Measurements from ENCODE around the gene CCNQ. TPM values are rescaled to one million over a fixed set of nuclear protein-coding genes. Genes with fewer than 3 reads are reported as not detected.

Gene CCNQ
- total RNA-seq, 2 experiments from 2014 or later = 19.0 to 19.7 TPM

DNA sequence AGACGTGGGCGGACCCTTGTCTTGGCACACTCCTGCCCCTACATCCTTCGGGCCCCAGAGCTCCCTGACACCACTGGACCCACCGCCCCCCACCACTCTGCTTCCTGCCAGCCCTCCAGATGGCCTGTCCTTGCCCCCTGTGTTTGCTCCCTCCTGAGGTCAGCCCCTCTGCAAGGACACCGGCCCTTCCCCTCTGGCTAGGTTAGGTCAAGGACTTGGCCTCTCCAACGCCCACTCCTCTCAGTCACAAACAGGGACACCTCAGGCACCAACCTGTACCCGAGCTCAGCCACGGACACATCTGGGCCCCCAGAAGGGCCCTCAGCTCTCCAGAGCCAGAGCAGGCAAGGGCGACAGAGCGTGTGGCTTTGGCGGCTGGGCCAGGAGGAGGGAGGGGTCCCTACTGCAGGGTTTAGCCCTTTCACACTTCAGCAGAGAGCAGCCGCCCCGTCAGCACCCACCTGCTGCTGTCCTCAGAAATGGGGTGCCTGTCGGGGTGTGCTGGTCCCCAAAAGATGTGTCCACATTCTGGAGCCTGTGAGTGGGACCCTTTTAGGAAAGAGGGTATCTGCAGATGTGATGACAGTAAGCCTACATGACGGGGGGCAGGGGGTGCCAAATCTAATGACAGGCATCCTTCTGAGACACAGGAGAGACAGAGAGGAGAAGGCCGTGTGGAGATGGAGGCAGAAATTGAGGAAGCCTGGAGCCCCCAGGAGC lies 24.5 kb upstream of the CCNQ start:
- POLR2A ChIA-PET = no interaction called here
- ATAC-seq (ENCODE audit: low read depth) (no peak), DNase-seq (no peak)
- no peaks in the 10 kb centered on the region for H3K27me3 Mint-ChIP-seq
- H3K4me3 Mint-ChIP-seq = no peak overlapping the region
- H3K36me3 Mint-ChIP-seq = no peaks in the 10 kb centered on the region
- H3K27ac Mint-ChIP-seq = no peak overlapping the region
- H3K9me3 Mint-ChIP-seq = no peaks in the 10 kb centered on the region
- H3K4me1 Mint-ChIP-seq = no peaks in the 10 kb centered on the region

- Mint-ChIP-seq H3K4me1 (no peaks in the 10 kb centered on the region), H3K27ac (no peak overlapping the region), H3K9me3 (no peaks in the 10 kb centered on the region), H3K4me3 (no peak overlapping the region), H3K36me3 (no peaks in the 10 kb centered on the region), H3K27me3 (peaks cover 3% of the 10 kb centered on the region)
- DNase-seq (no peak), ATAC-seq (ENCODE audit: low read depth) (no peak)
- POLR2A ChIA-PET = no interaction called here
Measured at GRCh38 chrX:153622661-153623309, 23.8 kb upstream of the CCNQ start.

DNA sequence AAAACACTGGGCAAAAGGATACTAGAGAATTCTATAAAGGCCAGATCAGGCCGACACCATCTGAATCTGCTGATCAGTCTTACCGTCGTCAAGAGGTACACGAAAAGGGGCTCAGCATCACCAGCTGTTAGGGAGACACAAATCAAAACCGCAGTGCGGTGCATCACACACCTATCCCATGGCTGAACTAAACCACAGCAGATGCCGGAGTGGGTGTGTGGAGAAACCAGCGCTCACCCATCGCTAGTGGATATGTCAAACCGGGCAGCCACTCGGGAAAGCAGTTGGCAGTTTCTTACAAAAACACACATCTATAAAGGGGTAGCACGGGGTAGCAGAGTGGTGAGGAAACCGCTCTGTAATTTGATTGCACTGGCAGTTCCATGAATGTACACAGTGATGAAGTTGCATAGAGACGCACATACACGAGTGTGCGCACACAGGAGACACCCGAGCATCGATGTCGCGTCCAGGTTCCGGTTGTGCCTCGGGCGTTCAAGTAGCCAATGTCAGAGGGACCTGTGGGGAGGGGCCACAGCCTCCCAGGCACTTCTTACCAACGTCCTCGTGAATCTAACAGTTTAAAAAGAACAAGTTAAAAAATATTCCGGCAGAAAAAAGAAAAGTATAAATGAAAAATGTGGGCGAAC lies 23.1 kb upstream of the CCNQ start:
- Mint-ChIP-seq H3K9me3 (no peaks in the 10 kb centered on the region), H3K4me1 (no peaks in the 10 kb centered on the region)
- POLR2A ChIA-PET = no interaction called here

GRCh38 chrX:153620576-153620975 lies 21.6 kb upstream of the CCNQ start:
- no peak for DNase-seq
- POLR2A ChIA-PET = no interaction called here
- H3K4me1 Mint-ChIP-seq = no peaks in the 10 kb centered on the region
- no peak overlapping the region for H3K27ac Mint-ChIP-seq
- ATAC-seq (ENCODE audit: low read depth) = no peak
- H3K4me3 Mint-ChIP-seq = no peak overlapping the region
- no peaks in the 10 kb centered on the region for H3K9me3 Mint-ChIP-seq
- peaks cover 5% of the 10 kb centered on the region for H3K27me3 Mint-ChIP-seq
- no peaks in the 10 kb centered on the region for H3K36me3 Mint-ChIP-seq

More for the DNA sequence above, 23.1 kb upstream of the CCNQ start:
- no peak for ATAC-seq (ENCODE audit: low read depth)
- peaks cover 5% of the 10 kb centered on the region for H3K27me3 Mint-ChIP-seq
- no peaks in the 10 kb centered on the region for H3K36me3 Mint-ChIP-seq
- no peak overlapping the region for H3K27ac Mint-ChIP-seq
- DNase-seq = no peak
- H3K4me3 Mint-ChIP-seq = no peak overlapping the region

DNA sequence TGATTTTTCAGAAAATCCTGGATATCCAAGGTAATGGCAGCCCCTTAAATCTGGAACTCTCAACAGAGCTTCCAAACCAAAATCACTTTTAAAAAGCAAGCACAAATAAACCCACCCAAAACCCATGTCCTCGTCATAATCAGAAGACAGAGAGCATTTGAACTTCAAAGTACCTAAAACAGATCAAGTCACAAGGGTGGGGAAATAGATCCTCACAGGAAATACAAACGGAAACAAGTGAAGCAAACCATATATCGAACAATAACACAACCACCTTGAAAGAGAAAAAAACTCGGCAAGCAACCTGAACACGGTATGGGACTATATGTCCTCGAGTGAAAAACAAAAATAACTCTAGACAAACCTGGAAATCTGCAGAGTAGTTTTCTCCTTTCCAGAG lies 15.9 kb upstream of the CCNQ start:
- H3K27ac Mint-ChIP-seq = no peak overlapping the region
- POLR2A ChIA-PET = no interaction called here
- ATAC-seq (ENCODE audit: low read depth) (no peak), DNase-seq (no peak)
- H3K4me3 Mint-ChIP-seq = no peak overlapping the region
- peaks cover 8% of the 10 kb centered on the region for H3K27me3 Mint-ChIP-seq
- no peaks in the 10 kb centered on the region for H3K36me3 Mint-ChIP-seq
- H3K4me1 Mint-ChIP-seq = peaks cover 2% of the 10 kb centered on the region
- H3K9me3 Mint-ChIP-seq = no peaks in the 10 kb centered on the region

GRCh38 chrX:153612413-153612812 lies 13.5 kb upstream of the CCNQ start:
- Mint-ChIP-seq H3K9me3 (no peaks in the 10 kb centered on the region), H3K36me3 (no peaks in the 10 kb centered on the region), H3K27me3 (peaks cover 3% of the 10 kb centered on the region), H3K4me3 (no peak overlapping the region), H3K4me1 (peaks cover 7% of the 10 kb centered on the region), H3K27ac (no peak overlapping the region)
- POLR2A ChIA-PET = no interaction called here
- DNase-seq (no peak), ATAC-seq (ENCODE audit: low read depth) (no peak)

GRCh38 chrX:153611298-153612095 lies 12.6 kb upstream of the CCNQ start:
- H3K36me3 Mint-ChIP-seq = no peaks in the 10 kb centered on the region
- H3K4me3 Mint-ChIP-seq = no peak overlapping the region
- H3K27me3 Mint-ChIP-seq = peaks cover 6% of the 10 kb centered on the region
- no peak for DNase-seq
- ATAC-seq (ENCODE audit: low read depth) = no peak
- H3K27ac Mint-ChIP-seq = no peak overlapping the region
- H3K9me3 Mint-ChIP-seq = no peaks in the 10 kb centered on the region
- peaks cover 7% of the 10 kb centered on the region for H3K4me1 Mint-ChIP-seq
- POLR2A ChIA-PET = no interaction called here

- DNase-seq (no peak), ATAC-seq (ENCODE audit: low read depth) (no peak)
- Mint-ChIP-seq H3K27ac (no peak overlapping the region), H3K4me1 (peaks cover 7% of the 10 kb centered on the region), H3K36me3 (no peaks in the 10 kb centered on the region), H3K27me3 (peaks cover 6% of the 10 kb centered on the region), H3K4me3 (peak overlapping the region; percentile 75), H3K9me3 (no peaks in the 10 kb centered on the region)
- POLR2A ChIA-PET = interaction anchor here (1.2 kb wide), 1 partner anchor 13 kb away, joined by 3 read pairs; no protein-coding TSS in a partner anchor
Measured at GRCh38 chrX:153610836-153611213, 11.9 kb upstream of the CCNQ start.

GRCh38 chrX:153609917-153610835 lies 11.2 kb upstream of the CCNQ start:
- Mint-ChIP-seq H3K4me1 (peaks cover 7% of the 10 kb centered on the region), H3K36me3 (no peaks in the 10 kb centered on the region), H3K4me3 (peak overlapping the region; percentile 75), H3K27me3 (peaks cover 6% of the 10 kb centered on the region), H3K27ac (no peak overlapping the region), H3K9me3 (no peaks in the 10 kb centered on the region)
- POLR2A ChIA-PET = interaction anchor here (1.2 kb wide), 1 partner anchor 12 kb away, joined by 3 read pairs; no protein-coding TSS in a partner anchor
- DNase-seq (peak; percentile 79), ATAC-seq (ENCODE audit: low read depth) (peak; percentile 87)

DNA sequence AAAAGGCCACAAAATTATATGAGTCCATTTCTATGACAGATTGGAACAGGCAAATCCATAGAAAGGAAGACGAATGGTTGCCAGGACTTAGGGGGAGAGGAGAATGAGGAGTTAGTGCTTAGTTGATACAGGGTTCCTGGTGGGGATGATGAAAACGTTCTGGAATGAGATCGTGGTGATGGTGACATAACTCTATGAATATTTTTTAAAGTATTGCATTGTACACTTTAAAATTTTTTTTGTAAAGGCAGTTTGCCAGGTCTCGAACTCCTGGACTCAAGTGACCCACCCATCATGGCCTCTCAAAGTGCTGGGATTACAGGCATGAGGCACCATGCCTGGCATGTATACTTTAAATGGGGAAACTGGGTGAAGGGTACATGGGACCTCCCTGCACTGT lies 9.9 kb upstream of the CCNQ start:
- H3K4me1 Mint-ChIP-seq = peaks cover 7% of the 10 kb centered on the region
- peaks cover 6% of the 10 kb centered on the region for H3K27me3 Mint-ChIP-seq
- H3K27ac Mint-ChIP-seq = no peak overlapping the region
- H3K36me3 Mint-ChIP-seq = no peaks in the 10 kb centered on the region
- no peak overlapping the region for H3K4me3 Mint-ChIP-seq
- POLR2A ChIA-PET = no interaction called here
- no peak for DNase-seq
- no peaks in the 10 kb centered on the region for H3K9me3 Mint-ChIP-seq
- ATAC-seq (ENCODE audit: low read depth) = no peak

GRCh38 chrX:153608376-153608775 lies 9.4 kb upstream of the CCNQ start:
- Mint-ChIP-seq H3K4me1 (peaks cover 7% of the 10 kb centered on the region), H3K36me3 (no peaks in the 10 kb centered on the region), H3K27me3 (peaks cover 3% of the 10 kb centered on the region), H3K27ac (no peak overlapping the region), H3K9me3 (no peaks in the 10 kb centered on the region), H3K4me3 (no peak overlapping the region)
- DNase-seq (no peak), ATAC-seq (ENCODE audit: low read depth) (no peak)
- POLR2A ChIA-PET = no interaction called here

GRCh38 chrX:153606503-153606902 lies 7.6 kb upstream of the CCNQ start:
- no peaks in the 10 kb centered on the region for H3K9me3 Mint-ChIP-seq
- H3K4me3 Mint-ChIP-seq = no peak overlapping the region

More at GRCh38 chrX:153606503-153606902, 7.6 kb upstream of the CCNQ start:
- ATAC-seq (ENCODE audit: low read depth) (no peak), DNase-seq (no peak)
- no peaks in the 10 kb centered on the region for H3K36me3 Mint-ChIP-seq
- H3K27ac Mint-ChIP-seq = no peak overlapping the region
- H3K27me3 Mint-ChIP-seq = peaks cover 3% of the 10 kb centered on the region
- POLR2A ChIA-PET = no interaction called here
- peaks cover 7% of the 10 kb centered on the region for H3K4me1 Mint-ChIP-seq
